ENCODE measurements around the gene FREY1. TPM values are rescaled to one million over a fixed set of nuclear protein-coding genes. Genes with fewer than 3 reads are reported as not detected.
A peak's percentile ranks its signal among the peaks of the same experiment; 100 is the strongest.
"Not testable (repeated sequence)": the region's sequence is repeated elsewhere in the genome, so short reads cannot be mapped to it uniquely, and the experiment has no call there.

Gene FREY1
- total and polyA plus RNA-seq, 2 of the 4 experiments (the other 2 are of a cell fraction) = 0.21 TPM; not detected in 1

GRCh38 chr11:45900175-45900800 is 6.8 kb downstream of the FREY1 start:
- Histone ChIP-seq H2AFZ (replicated peaks; ENCODE audit: low read length, poor library complexity) (peak overlapping the region; percentile 96), H3K36me3 (ENCODE audit: control insufficient read depth, insufficient read depth, low read length) (peaks cover 15% of the 10 kb centered on the region), H3K14ac (replicated peaks; ENCODE audit: low read depth, low read length) (0 out of 2 replicates have a peak overlapping the region, but pooled peaks have one; percentile 4), H3K4me2 (ENCODE audit: low read depth, low read length) (peak overlapping the region; percentile 83), H3K9ac (ENCODE audit: low read depth, low read length) (peak overlapping the region; percentile 27), H3K27me3 (ENCODE audit: control insufficient read depth, insufficient read depth, low read length) (peaks cover 23% of the 10 kb centered on the region), H3K27ac (ENCODE audit: insufficient read depth, low read length) (peak overlapping the region; percentile 3; the same call in 1 of the 2 replicates), H3K4ac (ENCODE audit: low read depth, low read length) (0 out of 2 replicates have a peak overlapping the region, but pooled peaks have one; percentile 27), H2AK9ac (replicated peaks; ENCODE audit: low read depth, low read length, poor library complexity) (peak overlapping the region; percentile 44), H3K23ac (ENCODE audit: low read depth, low read length) (peak overlapping the region; percentile 65; the same call in 1 of the 2 replicates), H3K4me3 (ENCODE audit: insufficient read depth, low read depth, low read length) (peak overlapping the region; percentile 50), H4K20me1 (ENCODE audit: insufficient read depth, low read length) (peaks cover 19% of the 10 kb centered on the region)
- H2AK5ac ChIP-seq (ENCODE audit: low read depth, low read length); H2BK20ac ChIP-seq (ENCODE audit: low read depth, low read length); DNase-seq; H3K56ac ChIP-seq (ENCODE audit: extremely low read depth, insufficient read depth, low read length); H2BK15ac ChIP-seq (ENCODE audit: low read depth, low read length); H3K4me1 ChIP-seq (ENCODE audit: control insufficient read depth, insufficient read depth, low read length); H3K18ac ChIP-seq (ENCODE audit: low read depth, low read length); H4K8ac ChIP-seq (ENCODE audit: low read depth in 2 of 2, low read length in 2 of 2); in situ Hi-C loops (cut with MboI; ENCODE audit: low sequenced_read_pairs); H4K5ac ChIP-seq (ENCODE audit: low read depth, low read length); BruUV-seq (replicated peaks); H4K91ac ChIP-seq (ENCODE audit: insufficient read depth, low read depth, low read length); H3K9me1 ChIP-seq (ENCODE audit: insufficient read depth, low read length); H3K79me1 ChIP-seq (ENCODE audit: low read depth in 1 of 2, low read length in 2 of 2); H2BK5ac ChIP-seq (ENCODE audit: low read depth, low read length, poor library complexity, severe bottlenecking); H2BK120ac ChIP-seq (ENCODE audit: low read depth, low read length); dilution Hi-C loops (cut with HindIII; ENCODE audit: low sequenced_read_pairs, unreplicated experiment); H3K9me3 ChIP-seq (ENCODE audit: control insufficient read depth, insufficient read depth, low read length); intact Hi-C loops (cut with micrococcal nuclease): not testable (repeated sequence)
- peak; percentile 40 for ATAC-seq (ENCODE audit: low read depth)
- ChIA-PET CTCF (interaction anchor here (1.5 kb wide), 1 partner anchor 28 kb away, joined by 6 read pairs; no protein-coding TSS in a partner anchor), POLR2A (ENCODE audit: unreplicated experiment) (interaction anchor here (0.6 kb wide), 1 partner anchor 395 kb away, joined by 5 read pairs; no protein-coding TSS in a partner anchor)
- WGBS, 2 experiments (ENCODE audit: extremely low coverage in 2 of 2, insufficient read length in 1 of 2) = 10% methylated on average over 3 of the region's 59 CpGs; no CpG with 5 or more reads in 1 of the 2 experiments
